ENCODE results near the gene CNOT8.

CNOT8 gene

DNA sequence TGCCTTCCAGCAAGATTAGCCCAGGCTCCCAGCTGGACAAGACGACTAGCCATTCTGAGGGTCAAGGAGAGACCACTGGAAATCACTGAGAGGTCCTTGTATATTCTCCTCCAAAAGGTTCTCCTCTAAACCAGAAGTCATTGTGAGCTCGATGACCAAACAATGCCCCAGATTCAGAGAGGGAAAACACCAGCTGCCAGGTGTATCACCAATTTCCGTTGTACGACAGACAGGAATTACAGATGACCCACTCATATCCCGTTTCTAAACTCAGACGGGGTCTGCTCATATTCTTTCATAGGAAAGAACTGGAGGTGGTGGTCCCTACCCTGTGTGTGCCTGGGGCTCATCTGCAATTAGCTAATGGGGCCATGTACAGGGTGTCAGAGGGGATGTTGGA lies 22.2 kb upstream of the CNOT8 start:
- DNase-seq: no peak

DNA sequence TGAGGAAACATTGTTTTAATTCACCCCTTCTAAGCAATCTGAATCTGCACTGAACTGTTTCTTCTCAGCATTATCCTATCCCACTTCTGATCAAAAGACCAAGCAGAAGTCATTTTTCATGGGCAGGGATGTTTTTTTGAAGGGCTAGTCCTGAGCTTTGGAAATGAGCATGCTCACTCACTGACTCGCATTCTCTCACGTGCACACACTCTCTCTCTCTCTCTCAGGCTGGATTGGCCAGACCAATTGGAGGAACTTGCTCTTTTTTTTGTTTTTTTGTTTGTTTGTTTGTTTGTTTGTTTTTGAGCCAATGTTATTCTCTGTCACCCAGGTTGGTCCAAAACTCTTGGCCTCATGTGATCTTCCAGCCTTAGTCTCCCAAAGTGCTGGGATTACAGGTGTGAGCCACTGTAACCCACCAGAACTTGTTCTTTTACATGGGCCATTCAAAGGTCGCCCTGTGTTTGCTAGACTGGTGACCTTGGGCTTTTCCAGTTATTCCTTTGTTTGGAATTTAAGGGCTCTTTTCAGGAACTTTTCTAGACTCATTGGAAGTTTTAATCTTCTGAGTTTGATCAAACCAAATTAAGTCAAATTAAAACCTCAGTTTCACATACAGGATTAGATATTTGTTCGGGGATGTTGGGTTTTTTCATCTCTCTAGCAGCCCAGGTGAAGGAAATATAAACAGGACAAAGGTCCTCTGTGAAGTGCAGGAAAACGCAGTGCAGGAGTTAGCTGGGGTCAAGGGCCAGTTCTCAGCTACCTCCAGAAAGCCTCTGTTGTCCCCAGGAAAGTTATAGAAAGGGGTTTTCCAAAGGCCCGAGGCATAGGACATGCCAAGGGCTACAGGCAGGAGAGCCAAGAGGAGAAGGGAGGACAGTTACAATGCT lies 21.2 kb upstream of the CNOT8 start:
- DNase-seq: no peak

DNA sequence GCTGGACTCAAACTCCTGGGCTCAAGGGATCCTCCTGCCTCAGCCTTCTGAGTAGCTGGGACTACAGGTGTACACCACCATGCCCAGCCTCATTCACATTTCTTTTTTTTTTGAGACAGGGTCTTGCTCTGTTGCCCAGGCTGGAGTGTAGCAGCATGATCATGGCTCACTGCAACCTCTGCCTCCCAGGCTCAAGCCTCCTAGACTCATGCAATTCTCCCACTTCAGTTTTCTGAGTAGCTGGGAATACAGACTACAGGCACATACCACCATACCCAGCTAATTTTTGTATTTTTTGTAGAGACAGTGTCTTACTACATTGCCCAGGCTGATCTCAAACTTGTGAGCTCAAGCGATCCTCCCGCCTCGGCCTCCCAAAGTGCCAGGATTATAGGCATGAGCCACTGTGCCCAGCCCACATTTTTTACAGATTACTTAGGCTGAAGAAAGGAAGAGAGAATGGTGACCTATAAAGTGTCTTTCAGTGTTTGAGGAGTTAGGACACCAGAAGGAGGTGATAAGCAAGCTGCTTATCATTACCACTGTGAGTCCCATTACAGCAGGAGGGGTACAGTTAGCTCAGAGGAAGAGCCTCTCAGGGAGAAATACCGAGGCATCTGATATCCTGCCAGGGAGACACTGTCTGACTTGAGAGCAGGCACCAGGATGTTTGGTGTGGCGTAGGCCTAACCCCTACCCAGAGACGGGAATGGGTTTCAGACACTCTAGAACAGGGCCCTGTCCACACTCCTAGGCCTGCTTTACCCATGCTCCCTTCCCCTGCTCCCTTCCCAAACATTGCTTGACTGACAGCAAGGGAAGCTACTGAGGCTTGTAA lies 17.8 kb upstream of the CNOT8 start:
- DNase-seq: no peak

DNA sequence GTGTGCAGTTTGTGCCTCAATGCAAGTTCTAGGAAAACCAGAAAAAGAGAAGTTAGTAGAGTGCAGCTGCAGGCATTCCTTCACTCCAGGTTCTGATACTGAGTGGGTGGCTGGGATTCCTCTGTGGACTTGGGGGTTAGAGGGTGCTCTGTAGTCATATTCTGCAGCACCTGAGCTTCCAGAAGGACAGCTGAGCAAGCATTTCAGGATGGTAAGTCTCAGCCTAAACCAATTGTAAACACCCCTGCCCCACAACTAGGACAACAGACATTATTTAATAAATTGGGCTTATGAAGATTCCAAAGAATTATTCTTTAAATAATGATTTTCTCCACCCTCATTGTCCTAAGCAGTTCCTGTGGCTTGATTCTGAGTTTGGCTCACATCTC lies 17.2 kb upstream of the CNOT8 start:
- no peak for DNase-seq

DNA sequence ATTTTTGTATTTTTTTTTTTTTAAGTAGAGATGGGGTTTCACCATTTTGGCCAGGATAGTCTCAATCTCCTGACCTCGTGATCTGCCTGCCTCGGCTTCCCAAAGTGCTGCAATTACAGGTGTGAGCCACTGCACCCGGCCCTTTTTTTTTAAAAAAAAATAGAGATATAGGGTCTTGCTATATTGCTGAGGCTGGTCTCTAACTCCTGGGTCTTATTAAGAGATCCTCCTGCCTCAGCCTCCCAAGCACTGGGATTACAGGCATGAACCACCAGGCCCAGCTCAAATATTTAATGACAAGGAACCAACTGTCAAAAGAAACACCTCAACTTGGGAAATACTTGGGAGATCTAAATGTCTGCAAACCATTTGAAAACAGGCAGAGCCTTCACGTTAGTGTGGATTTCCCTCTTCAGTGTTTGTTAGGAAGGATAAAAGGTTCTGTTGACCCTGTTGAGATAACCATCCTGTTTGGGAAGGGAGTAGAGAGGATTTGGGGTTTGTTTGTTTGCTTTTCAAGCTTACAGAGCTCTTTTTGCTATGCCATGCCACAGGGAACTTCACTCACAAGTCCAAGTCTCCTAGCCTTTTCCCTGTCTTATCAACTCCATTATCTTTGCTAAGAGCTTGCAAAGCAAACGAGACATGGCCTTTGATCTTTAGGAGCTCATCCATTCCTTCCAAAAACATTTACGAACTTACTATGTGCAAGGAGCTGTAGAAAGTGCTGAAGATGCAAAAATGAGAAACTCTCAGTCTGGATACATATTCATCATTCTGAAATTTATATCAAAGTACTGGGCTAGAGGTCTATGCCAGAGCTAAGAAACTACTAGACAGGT lies 15.5 kb upstream of the CNOT8 start:
- DNase-seq: no peak

DNA sequence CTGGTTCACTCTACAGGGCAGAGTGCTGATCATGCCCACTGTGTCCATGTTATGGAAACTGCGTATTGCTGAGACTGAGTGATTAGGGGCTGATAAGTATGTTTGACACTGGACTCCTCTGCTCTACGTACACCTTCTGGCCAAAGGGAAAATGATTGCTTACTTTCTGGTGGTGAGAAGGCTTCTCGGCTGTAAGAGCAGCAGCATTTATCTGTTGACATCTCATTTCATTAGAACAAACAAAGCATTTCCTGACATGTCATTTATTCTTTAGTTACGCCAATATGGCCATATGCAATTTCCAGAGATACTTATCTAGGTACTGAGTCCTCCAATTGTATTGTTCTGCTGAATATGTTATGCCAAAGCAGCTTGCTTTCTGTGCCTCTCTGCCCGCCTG lies 13.6 kb upstream of the CNOT8 start:
- DNase-seq: no peak

DNA sequence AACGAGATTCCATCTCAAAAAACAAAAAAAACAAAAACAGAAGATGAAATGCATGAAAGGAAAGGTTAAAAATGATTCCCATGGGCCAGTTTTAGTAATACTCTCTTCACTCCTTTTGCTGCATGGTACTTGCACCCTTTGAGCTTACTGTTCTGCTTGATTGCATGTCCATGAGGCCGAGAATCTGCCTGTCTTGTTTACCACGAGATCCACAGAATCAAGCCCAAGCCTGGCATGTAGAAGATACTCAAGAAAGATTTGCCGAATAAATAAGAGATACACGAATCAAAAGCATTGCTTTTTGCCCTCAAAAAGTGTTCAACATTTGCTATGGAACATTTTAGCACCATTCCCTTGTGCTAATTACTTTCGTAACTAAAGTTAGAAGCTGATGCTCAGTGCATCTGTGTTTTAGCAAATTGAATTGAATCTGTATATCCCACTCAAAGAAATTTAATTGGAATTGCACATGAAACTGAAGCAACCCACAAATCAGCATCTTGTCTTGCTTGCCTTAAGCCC lies 9.1 kb upstream of the CNOT8 start:
- no peak for DNase-seq

DNA sequence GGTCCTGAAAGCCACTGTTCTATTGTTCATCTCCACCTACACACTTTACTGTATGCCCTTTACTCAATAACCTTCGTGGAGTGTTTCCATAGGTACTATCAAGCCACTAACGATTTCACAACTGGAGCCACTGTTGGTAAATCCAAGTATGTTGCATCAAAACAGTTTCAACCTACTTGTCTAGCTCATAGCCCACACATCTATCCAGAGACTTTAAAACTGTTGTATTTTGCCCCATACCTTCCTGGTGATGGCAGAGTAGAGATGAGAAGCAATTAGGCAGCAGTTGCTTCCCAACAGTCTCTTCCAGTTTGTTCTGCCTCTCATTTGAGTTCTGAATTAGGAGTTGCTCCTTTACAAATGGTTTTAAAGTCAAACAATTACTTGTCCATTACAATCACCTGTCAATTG lies 8.6 kb upstream of the CNOT8 start:
- DNase-seq: no peak

DNA sequence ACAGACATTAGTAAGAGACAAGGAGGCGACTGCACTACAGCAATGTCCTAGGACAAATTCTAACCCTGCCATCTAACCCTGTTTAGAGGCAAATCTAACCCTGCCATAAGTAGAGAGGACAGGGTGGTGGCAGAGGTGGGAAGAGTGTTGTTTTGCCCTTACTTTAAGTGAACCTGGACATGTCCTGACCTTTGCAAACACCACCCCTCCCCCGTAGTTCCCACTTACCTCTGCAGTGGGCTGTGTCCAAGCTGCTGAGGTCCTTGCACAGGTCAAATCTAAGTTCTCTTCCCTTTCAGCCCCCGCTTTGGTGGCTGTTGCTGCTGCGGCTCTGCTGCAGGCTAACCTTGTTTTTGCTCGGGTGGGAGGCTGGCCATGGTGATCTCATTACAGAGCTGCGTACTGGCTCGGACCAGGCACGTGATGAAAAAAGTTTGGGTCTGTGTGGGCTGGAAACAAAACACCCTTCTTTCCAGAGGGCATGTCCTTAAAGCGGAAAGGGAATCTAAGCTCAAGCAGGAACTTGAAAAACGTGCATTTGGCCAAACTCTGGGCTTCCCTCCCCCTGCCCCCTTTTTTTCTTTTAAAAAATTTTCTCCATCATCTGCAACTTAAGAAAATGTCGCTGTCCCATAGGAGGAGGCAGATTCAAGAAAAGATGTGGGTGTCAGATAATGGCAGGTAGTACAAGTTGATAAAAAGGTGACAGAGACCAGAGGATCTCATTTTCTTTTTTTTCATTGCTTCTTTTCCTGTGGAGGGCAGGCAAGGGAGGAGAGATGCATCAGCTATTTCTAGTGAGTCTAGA lies 8.0 kb upstream of the CNOT8 start, which contains the start of gene FAXDC2:
Gene FAXDC2, minus strand, starts transcription at position 349 of the 808 bp plus-strand sequence. CDS start 12,425 bp downstream, outside the sequence.
- no peak for DNase-seq

DNA sequence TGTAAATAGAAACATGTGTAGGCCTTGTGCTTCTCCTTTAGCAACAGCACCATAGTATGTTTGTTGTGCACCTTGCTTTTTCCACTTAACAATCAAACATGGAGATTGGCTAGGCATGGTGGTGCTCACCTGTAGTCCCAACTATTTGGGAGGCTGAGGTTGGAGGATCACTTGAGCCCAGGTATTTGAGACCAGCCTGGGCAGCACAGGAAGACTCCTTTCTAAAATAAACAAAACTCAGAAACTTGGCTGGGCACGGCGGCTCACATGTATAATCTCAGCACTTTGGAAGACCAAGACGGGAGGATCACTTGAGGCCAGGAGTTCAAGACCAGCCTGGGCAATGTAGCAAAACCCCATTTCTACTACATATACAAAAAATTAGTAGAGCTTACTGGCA lies 7.1 kb upstream of the CNOT8 start:
- no peak for DNase-seq

DNA sequence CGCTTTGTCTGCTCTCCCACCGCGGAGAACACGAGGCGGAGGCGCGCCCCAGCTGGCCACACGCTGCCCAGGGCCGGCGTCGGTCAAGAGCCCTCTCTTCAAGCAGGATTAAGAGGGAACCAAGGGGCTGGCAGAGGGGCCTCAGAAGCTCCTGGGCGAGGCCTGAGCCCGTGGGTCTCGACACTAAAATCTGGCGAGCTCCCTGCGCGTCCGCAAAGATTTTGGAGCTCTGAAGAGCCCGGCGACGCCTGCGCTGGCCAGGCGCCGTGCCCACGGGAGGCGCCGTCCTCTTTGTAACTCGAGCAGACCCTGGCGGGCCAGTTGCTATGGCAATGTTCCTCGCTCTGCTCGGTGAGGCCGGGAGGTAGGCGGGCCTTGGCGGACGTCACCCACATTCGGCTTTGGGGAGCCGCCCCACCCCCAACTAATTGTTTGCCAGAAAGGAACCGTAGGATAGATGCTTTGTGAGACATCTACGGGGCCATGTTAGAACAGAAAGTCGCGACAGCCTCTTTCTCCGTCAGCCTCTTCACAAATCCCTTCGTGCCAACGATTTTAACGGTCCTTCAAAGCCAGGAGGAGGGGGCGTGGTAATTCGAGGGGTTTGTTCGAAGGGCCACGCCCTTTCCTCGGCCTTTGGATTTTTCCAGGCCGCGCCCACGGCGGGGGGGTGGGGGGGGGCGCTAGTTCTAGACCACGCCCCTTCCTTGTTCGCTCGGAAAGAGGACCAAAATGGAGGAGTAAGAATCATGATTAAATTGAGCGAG lies 714 bp upstream of the CNOT8 start:
- DNase-seq: peak; percentile 81 to 94

DNA sequence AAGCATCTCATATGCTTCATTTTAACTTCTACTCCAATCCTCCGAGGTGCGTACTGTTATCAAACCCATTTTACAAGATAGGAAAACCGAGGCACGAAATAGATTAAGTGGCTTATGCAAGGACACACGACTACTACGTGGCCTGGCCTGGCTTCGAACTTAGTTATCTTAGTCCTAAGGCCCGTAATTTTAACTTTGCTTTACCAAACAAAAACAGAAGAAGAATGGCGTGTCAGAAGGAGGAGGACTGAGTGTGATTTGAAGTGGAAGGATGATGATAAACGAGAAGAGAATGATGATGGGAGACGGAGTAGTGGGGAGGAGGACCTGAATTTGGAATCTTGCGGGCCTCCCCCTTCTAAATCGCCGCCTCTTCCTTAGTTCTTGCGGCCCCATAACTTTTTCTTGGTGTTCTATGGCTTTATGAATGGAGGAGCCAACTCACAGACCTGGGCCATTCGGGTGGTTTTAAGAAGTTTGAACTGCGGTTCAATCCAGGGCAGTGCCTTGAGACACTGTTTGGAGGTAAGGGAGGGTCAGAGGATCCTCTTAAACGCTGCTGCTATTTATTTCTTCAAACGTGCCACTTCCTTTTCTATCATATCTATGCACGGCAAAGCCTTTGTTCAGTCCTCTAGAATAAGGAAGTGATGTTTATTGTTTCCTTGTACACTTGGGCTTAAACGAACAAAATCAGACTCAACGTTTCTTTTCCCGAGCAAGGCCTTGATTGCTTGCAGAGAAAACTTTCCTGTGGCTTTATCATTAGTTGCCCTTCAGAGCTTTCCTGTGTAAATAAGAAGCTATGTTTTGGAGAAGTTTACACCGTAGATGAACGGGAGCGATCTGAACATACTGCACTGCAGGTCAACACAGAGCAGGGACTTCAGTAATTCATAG lies 795 bp downstream of the CNOT8 start:
- peak; percentile 21 to 38 for DNase-seq

DNA sequence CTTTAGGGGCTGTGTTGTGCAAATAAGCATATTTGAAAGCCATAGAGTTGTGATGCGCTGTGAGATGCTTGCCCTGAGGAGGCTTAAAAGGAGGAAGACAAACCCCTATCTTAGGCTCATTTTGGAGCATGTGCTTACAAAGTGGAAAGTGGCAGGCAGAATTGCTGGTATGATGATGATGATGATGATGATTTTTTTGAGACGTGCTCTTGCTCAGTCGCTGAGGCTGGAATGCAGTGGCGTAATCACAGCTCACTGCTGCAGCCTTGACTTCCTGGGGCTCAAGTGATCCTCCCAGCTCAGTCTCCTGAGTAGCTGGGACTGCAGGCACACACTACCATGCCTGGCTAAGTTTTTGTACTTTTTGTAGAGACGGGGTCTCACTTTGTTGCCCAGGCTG lies 1.7 kb downstream of the CNOT8 start:
- DNase-seq: peak in 1 of 2 donors; percentile 2

DNA sequence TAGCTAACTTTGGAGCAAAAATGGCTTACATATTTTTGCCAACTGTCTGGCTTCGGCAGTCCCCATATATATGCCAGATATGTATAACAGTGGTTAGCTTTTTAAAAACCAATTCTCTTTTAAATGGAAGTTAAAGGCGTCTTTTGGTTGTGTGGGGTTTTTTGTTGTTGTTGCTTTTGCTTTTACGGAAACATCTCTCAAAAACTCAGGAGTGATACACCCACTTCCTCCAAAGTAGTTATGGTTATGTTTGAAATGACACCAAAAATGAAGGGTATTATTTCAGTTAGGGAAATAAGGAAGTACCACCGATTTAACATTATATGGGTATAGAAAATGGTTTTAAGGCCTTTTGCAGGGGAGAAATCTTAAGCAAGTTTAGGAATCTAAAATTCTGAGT lies 2.3 kb downstream of the CNOT8 start:
- DNase-seq: peak in 1 of 2 donors; percentile 31

DNA sequence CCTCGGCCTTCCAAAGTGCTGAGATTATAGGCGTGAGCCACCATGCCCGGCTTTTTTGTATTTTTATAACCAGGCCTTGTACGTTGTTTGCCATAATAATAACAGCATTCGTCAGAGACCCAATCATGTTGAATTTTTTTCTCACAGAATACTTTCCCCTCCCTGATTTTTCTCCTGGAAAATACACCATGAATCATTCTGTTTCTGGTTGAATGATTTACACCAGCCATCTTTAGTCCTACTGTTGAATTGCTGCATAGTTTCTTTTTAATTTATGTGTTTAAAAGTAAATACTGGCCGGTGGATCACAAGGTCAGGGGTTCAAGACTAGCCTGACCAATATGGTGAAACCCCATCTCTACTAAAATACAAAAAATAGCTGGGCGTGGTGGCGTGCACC lies 3.5 kb downstream of the CNOT8 start:
- no peak for DNase-seq

DNA sequence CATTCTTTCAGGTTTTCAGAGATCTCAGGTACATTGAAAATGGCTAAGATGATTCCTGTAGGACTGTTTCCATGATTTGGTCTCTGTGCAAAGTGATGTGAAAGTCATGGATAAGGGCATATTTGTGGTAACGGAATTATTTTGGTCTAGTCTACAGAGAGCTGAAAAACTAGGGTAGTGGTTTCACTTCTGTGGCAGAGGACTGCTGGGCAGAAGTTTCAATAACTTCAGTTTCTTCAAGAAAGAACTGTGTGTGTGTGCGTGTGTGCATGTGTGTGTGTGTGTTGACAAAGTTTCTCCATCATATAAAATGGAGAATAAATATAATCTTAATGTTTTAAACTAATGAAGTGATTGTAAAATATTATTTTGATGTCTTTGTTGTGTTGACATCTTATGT lies 4.3 kb downstream of the CNOT8 start:
- DNase-seq: no peak

DNA sequence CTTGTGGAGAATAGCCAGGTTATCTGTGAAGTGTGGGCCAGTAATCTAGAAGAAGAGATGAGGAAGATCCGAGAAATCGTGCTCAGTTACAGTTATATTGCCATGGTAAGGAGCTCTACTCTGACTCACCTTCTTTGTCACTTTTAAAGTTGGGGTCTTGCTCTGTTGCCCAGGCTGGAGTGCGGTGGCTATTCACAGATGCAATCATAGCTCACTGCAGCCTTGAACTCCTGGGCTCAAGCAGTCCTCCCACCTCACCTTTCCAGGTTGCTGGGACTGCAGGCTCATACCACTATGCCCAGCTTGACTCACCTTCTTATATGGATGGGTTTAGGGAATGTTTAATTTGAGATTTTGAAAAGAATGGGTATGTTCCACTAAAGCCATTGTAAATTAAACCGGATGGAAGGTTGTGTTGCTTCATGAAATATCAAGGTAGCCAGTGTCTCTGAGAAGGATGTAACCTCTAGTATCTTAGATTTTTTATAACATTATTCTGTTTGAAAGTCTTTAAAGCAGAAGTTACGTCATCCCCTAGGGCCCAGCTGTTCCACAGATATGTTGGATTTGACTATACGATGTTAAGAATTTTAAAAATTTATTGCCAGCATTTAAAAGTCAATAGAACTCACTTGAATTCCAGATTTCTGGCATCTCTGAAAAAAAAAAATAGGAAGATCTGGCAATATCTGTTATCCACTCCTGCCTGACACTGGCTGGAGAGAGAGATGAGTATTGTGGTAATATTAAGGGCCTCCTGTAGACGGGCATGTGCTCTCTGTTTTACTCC lies 5.1 kb downstream of the CNOT8 start:
- no peak for DNase-seq

DNA sequence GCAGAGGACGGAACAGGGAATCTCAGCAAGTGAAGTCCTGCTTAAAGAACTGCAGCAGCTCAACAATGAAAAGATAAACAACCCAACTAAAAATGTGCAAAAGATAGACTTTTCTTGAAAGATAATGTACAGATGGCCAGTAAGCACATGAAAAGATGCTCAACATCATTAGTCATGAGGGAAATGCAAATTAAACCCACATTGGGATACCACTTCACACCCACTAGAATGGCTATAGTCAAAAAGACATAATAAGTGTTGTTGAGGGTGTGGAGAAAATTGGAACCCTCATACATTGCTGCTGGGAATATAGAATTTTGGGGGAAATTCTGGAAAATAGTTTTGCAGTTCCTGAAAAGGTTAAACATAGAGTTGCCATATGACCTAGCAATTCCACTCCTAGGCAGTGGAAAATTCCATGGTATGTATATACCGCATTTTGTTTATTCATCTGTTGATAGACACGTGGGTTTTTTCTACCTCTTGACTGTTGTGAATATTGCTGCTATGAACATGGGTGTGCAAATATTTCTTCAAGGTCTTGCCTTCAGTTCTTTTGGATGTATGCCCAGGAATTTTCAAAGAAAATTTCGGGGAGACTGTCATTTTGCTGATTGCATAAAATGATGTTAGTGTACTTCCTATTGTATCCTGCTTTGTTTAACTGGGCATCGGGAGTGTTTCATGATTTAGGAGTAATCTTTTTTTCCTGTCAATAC lies 7.2 kb downstream of the CNOT8 start:
- no peak for DNase-seq
